Spleen (tissue), 11 donors: ENCODE measurements around the gene CMSS1. TPM values are rescaled to one million over a fixed set of nuclear protein-coding genes. Genes with fewer than 3 reads are reported as not detected.

Experiments used
- DNase-seq: peaks from one replicate; pipeline ENCODE4 v3.0.0-alpha.2; 2020
- H3K27ac ChIP-seq, 8 donors: fragments of 200-600 bp; sonication (generic) in 7 of 8; 1 replicate in 4 of 8; 2 replicates in 4 of 8; pipeline versions ENCODE4 v1.5.0 to v1.8.0; 2016 to 2021; ENCODE audit warnings: inconsistent platforms in 4 of 8, mild to moderate bottlenecking in 4 of 8, moderate library complexity in 1 of 8
- H3K27me3 ChIP-seq, 7 donors: fragments of 200-600 bp; sonication (generic) in 6 of 7; replicated peaks in 1 of 7; 1 replicate in 4 of 7; 2 replicates in 3 of 7; pipeline versions ENCODE4 v1.5.0 to v1.8.0; 2016 to 2021; ENCODE audit warnings: inconsistent platforms in 3 of 7, mild to moderate bottlenecking in 1 of 7
- H3K36me3 ChIP-seq, 6 donors: fragments of 200-600 bp; sonication (generic) in 5 of 6; 1 replicate in 4 of 6; 2 replicates in 2 of 6; pipeline versions ENCODE4 v1.5.0 to v1.8.0; 2016 to 2021; ENCODE audit warnings: inconsistent platforms in 2 of 6
- H3K4me1 ChIP-seq, 6 donors: fragments of 200-600 bp; sonication (generic) in 5 of 6; 1 replicate in 3 of 6; 2 replicates in 3 of 6; pipeline versions ENCODE4 v1.5.0 to v1.8.0; 2016 to 2021; ENCODE audit warnings: inconsistent platforms in 3 of 6
- H3K4me3 ChIP-seq, 8 donors: fragments of 200-600 bp; sonication (generic) in 7 of 8; 1 replicate in 4 of 8; 2 replicates in 4 of 8; pipeline versions ENCODE4 v1.5.0 to v1.8.0; 2016 to 2021; ENCODE audit warnings: inconsistent platforms in 4 of 8, mild to moderate bottlenecking in 4 of 8, moderate library complexity in 2 of 8
- H3K9me3 ChIP-seq, 8 donors: fragments of 200-600 bp; sonication (generic) in 7 of 8; 1 replicate in 4 of 8; 2 replicates in 4 of 8; pipeline versions ENCODE4 v1.5.0 to v1.8.0; 2016 to 2021; ENCODE audit warnings: inconsistent platforms in 4 of 8
- CTCF ChIP-seq, 11 experiments: fragments of 200-600 bp in 7 of 11; fragments of 450-650 bp in 4 of 11; sonication (generic) in 4 of 11; IDR thresholded peaks in 8 of 11; conservative IDR thresholded peaks in 3 of 11; 1 replicate in 7 of 11; 2 replicates in 4 of 11; pipeline versions ENCODE4 v1.4.0 to v1.8.0; 2016 to 2021; ENCODE audit warnings: antibody characterized with exemption in 11 of 11, inconsistent platforms in 4 of 11, mild to moderate bottlenecking in 1 of 11
- POLR2A ChIP-seq, 3 donors: fragments of 450-650 bp; IDR thresholded peaks; one replicate each; pipeline ENCODE4 v1.5.1; 2017; ENCODE audit warnings: antibody characterized with exemption in 3 of 3, mild to moderate bottlenecking in 1 of 3
- POLR2AphosphoS5 ChIP-seq, 3 donors: sonication (generic); formaldehyde crosslinking; IDR thresholded peaks; one replicate each; pipeline ENCODE4 v1.5.1; 2017; ENCODE audit warnings: antibody characterized with exemption in 3 of 3
- WGBS, 5 donors: extraction: QIAGEN DNeasy Blood & Tissue Kit in 3 of 5; methylation state at CpG; one replicate each; pipeline versions ENCODE4 v1.1.5 to v1.1.7; 2013 to 2018; 5-methylcytosine and 5-hydroxymethylcytosine counted together
- intact Hi-C: fragments of 100-400 bp; cut with DNase I; formaldehyde crosslinking; loops from one replicate; pipeline ENCODE4 v1.15.0; 2023; ENCODE audit warnings: low total_unique reads
- polyA plus RNA-seq, 3 donors: library from polyadenylated mRNA; stranded (reverse); fragments of 200-250 nt; gene quantifications; one replicate each; pipeline ENCODE4 v1.2.1, GENCODE V29; 2013
- total RNA-seq, 7 donors: library from RNA; depleted of rRNA in 3 of 7; stranded (reverse); fragments of >200 nt in 3 of 7; fragmentation: NEBNext Ultra II Directional in 4 of 7; extraction: Animal tissue kit (Norgen Biotek cat#: 25700) in 4 of 7; gene quantifications; one replicate each; pipeline versions ENCODE4 v1.1.0 to v1.2.1, GENCODE V29; 2016 to 2021
- donor health status: healthy with polysubstance abuse.
- donor health status: DM: no; HTN: no; CAD: no; lungs with moderate emphysema.
- donor health status: DM: no; HTN: no; CAD: no.
- donor health status: Bipolar disorder and iron deficiency.
- donor health status: healthy.
- donor health status: DM: no; HTN: no; CAD: no.
- donor health status: DM: yes; HTN: yes; CAD: no.

The CMSS1 gene
- total and polyA plus RNA-seq, 10 donors = 6.9 to 30.1 (median 20.0) TPM

- no peak for DNase-seq
- Histone ChIP-seq H3K27me3 (no peaks in the 10 kb centered on the region), H3K9me3 (no peaks in the 10 kb centered on the region), H3K4me1 (no peaks in the 10 kb centered on the region), H3K27ac (no peak overlapping the region), H3K4me3 (no peak overlapping the region), H3K36me3 (no peaks in the 10 kb centered on the region)
- TF ChIP-seq POLR2AphosphoS5 (IDR thresholded peaks at IDR 0.05) (no peak), POLR2A (IDR thresholded peaks at IDR 0.05) (no peak), CTCF (IDR thresholded peaks at IDR 0.05 in 8 of 11, conservative IDR thresholded peaks at IDR 0.05 in 3 of 11) (no peak)
- WGBS, 5 donors = 91 to 97% (median 94%) methylated on average over 4 of the region's 4 CpGs
- intact Hi-C loops = no loop called here
These were observed 93.2 kb downstream of the CMSS1 start for GRCh38 chr3:99910752-99911290.

- 76 to 89% (median 84%) methylated on average over 3 of the region's 3 CpGs for WGBS, 5 donors
- Histone ChIP-seq H3K27ac (no peak overlapping the region), H3K4me3 (no peak overlapping the region), H3K4me1 (no peaks in the 10 kb centered on the region), H3K36me3 (no peaks in the 10 kb centered on the region), H3K9me3 (no peaks in the 10 kb centered on the region), H3K27me3 (no peaks in the 10 kb centered on the region)
- DNase-seq = no peak
- intact Hi-C loops = no loop called here
- TF ChIP-seq POLR2A (IDR thresholded peaks at IDR 0.05) (no peak), POLR2AphosphoS5 (IDR thresholded peaks at IDR 0.05) (no peak), CTCF (IDR thresholded peaks at IDR 0.05 in 8 of 11, conservative IDR thresholded peaks at IDR 0.05 in 3 of 11) (no peak)
These were observed 93.8 kb downstream of the CMSS1 start for GRCh38 chr3:99911433-99911832.

GRCh38 chr3:99915906-99916432 lies 98.3 kb downstream of the CMSS1 start:
- no peaks in the 10 kb centered on the region for H3K36me3 ChIP-seq
- H3K9me3 ChIP-seq = no peaks in the 10 kb centered on the region
- no peak overlapping the region for H3K27ac ChIP-seq
- 92 to 96% (median 95%) methylated on average over 3 of the region's 3 CpGs for WGBS, 5 donors
- DNase-seq = no peak
- intact Hi-C loops = no loop called here
- no peak for TF ChIP-seq POLR2AphosphoS5 (IDR thresholded peaks at IDR 0.05)
- no peak for TF ChIP-seq CTCF (IDR thresholded peaks at IDR 0.05 in 8 of 11, conservative IDR thresholded peaks at IDR 0.05 in 3 of 11)
- no peak for TF ChIP-seq POLR2A (IDR thresholded peaks at IDR 0.05)
- H3K27me3 ChIP-seq = no peaks in the 10 kb centered on the region
- no peak overlapping the region for H3K4me3 ChIP-seq
- peaks cover 0 to 15% (median 8%) of the 10 kb centered on the region in 6 donors for H3K4me1 ChIP-seq

- Histone ChIP-seq H3K27me3 (no peaks in the 10 kb centered on the region), H3K9me3 (no peaks in the 10 kb centered on the region), H3K4me3 (no peak overlapping the region), H3K27ac (no peak overlapping the region), H3K4me1 (peaks cover 4 to 22% (median 11%) of the 10 kb centered on the region in 6 donors), H3K36me3 (no peaks in the 10 kb centered on the region)
- TF ChIP-seq CTCF (IDR thresholded peaks at IDR 0.05 in 8 of 11, conservative IDR thresholded peaks at IDR 0.05 in 3 of 11) (no peak), POLR2A (IDR thresholded peaks at IDR 0.05) (no peak), POLR2AphosphoS5 (IDR thresholded peaks at IDR 0.05) (no peak)
- DNase-seq = no peak
- intact Hi-C loops = no loop called here
These were observed 101.1 kb downstream of the CMSS1 start for GRCh38 chr3:99918715-99919114.
